Smooth muscle cell (in vitro differentiated cells): ENCODE measurements around the gene SH2D5. TPM values are rescaled to one million over a fixed set of nuclear protein-coding genes. Genes with fewer than 3 reads are reported as not detected.

Experiments
- DNase-seq: peaks from one replicate; lab custom pipeline; 2025; ENCODE audit not compliant: unreplicated experiment; lab: John Stamatoyannopoulos, UW
- H2AFZ ChIP-seq: fragments of 200-600 bp; sonication (generic); 2 replicates; pipeline ENCODE4 v1.6.0; 2016; ENCODE audit warnings: antibody characterized with exemption, low read depth, mild to moderate bottlenecking
- H3F3A ChIP-seq: fragments of 200-600 bp; sonication (generic); 2 replicates; pipeline ENCODE4 v1.6.0; 2017; ENCODE audit warnings: antibody characterized with exemption, low read depth
- H3K27ac ChIP-seq: fragments of 200-600 bp; sonication (generic); 2 replicates; pipeline ENCODE4 v1.5.1; 2016; ENCODE audit warnings: low read depth, mild to moderate bottlenecking
- H3K27me3 ChIP-seq: fragments of 200-600 bp; sonication (generic); 2 replicates; pipeline ENCODE4 v1.6.1; 2016; ENCODE audit warnings: low read depth, mild to moderate bottlenecking
- H3K36me3 ChIP-seq: fragments of 200-600 bp; sonication (generic); 2 replicates; pipeline ENCODE4 v1.5.1; 2016; ENCODE audit warnings: low read depth
- H3K4me1 ChIP-seq: fragments of 200-600 bp; sonication (generic); 2 replicates; pipeline ENCODE4 v1.5.1; 2016; ENCODE audit warnings: low read depth
- H3K4me2 ChIP-seq: fragments of 200-600 bp; sonication (generic); 2 replicates; pipeline ENCODE4 v1.6.0; 2016; ENCODE audit warnings: mild to moderate bottlenecking
- H3K4me3 ChIP-seq: fragments of 200-600 bp; sonication (generic); 2 replicates; pipeline ENCODE4 v1.5.1; 2016; ENCODE audit warnings: mild to moderate bottlenecking
- H3K79me2 ChIP-seq: fragments of 200-600 bp; sonication (generic); 2 replicates; pipeline ENCODE4 v1.6.0; 2016; ENCODE audit warnings: low read depth, mild to moderate bottlenecking
- H3K9ac ChIP-seq: fragments of 200-600 bp; sonication (generic); 2 replicates; pipeline ENCODE4 v1.6.0; 2016; ENCODE audit warnings: low read depth
- H3K9me3 ChIP-seq: fragments of 200-600 bp; sonication (generic); replicated peaks from 2 replicates; pipeline ENCODE4 v1.5.1; 2016; ENCODE audit warnings: low read depth
- H4K20me1 ChIP-seq: fragments of 200-600 bp; sonication (generic); 2 replicates; pipeline ENCODE4 v1.6.0; 2016; ENCODE audit warnings: low read depth
- whole genome bisulfite sequencing: methylation state at CpG from one replicate; pipeline ENCODE4 v1.1.7; 2016; ENCODE audit warnings: low lambda C conversion rate; 5-methylcytosine and 5-hydroxymethylcytosine counted together
- polyA plus RNA-seq: library from polyadenylated mRNA; unstranded; fragments of >200 nt; fragmentation: Nextera tagmentation; extraction: Ambion mirVana; gene quantifications from 2 replicates; pipeline ENCODE4 v1.2.1, GENCODE V29; 2016
- total RNA-seq: library from RNA; depleted of rRNA; stranded (reverse); fragments of >200 nt; gene quantifications from 2 replicates; pipeline ENCODE4 v1.2.3, GENCODE V29; 2014
- TF ChIP-seq, protein P1 (sequence below): fragments of 200-600 bp; sonication (generic); IDR thresholded peaks from 2 replicates; pipeline ENCODE4 v1.5.1; 2017; ENCODE audit warnings: borderline replicate concordance, mild to moderate bottlenecking, antibody characterized with exemption; ENCODE audit not compliant: insufficient read depth, poor library complexity, severe bottlenecking

SH2D5 gene
- total and polyA plus RNA-seq, 2 experiments from 2014 or later, result 0.18 TPM; not detected in 1

DNA sequence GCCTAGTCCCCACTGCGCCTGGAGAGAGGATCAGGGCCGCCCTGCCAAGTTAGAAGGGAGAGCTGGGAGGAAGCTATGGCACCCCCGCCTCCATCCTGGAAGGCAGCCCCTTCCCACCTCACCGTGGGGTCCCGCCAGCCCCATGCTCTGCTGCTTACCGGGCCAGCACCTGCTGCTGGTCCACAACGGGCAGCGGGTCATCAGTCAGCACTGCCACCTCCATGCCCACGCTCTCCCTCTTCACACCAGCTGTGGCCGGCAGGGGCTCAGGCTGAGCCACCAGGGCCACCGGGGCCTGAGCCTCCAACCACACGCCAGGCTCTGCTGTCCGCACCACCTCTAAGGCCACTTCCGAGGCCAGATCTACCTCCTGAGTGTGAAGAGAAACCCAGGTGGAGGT is 47.9 kb downstream of the SH2D5 start:
- Histone ChIP-seq H3F3A (no peaks in the 10 kb centered on the region), H3K36me3 (no peaks in the 10 kb centered on the region), H4K20me1 (no peaks in the 10 kb centered on the region), H3K27ac (no peak overlapping the region), H2AFZ (no peak overlapping the region), H3K4me1 (no peaks in the 10 kb centered on the region), H3K79me2 (no peaks in the 10 kb centered on the region), H3K9me3 (no peaks in the 10 kb centered on the region), H3K9ac (no peak overlapping the region), H3K4me2 (no peak overlapping the region), H3K27me3 (no peaks in the 10 kb centered on the region), H3K4me3 (no peak overlapping the region)
- WGBS, result 95% methylated on average over 14 of the region's 14 CpGs
- TF ChIP-seq, protein P1, sequence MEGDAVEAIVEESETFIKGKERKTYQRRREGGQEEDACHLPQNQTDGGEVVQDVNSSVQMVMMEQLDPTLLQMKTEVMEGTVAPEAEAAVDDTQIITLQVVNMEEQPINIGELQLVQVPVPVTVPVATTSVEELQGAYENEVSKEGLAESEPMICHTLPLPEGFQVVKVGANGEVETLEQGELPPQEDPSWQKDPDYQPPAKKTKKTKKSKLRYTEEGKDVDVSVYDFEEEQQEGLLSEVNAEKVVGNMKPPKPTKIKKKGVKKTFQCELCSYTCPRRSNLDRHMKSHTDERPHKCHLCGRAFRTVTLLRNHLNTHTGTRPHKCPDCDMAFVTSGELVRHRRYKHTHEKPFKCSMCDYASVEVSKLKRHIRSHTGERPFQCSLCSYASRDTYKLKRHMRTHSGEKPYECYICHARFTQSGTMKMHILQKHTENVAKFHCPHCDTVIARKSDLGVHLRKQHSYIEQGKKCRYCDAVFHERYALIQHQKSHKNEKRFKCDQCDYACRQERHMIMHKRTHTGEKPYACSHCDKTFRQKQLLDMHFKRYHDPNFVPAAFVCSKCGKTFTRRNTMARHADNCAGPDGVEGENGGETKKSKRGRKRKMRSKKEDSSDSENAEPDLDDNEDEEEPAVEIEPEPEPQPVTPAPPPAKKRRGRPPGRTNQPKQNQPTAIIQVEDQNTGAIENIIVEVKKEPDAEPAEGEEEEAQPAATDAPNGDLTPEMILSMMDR, result no peak
- no peak for DNase-seq

DNA sequence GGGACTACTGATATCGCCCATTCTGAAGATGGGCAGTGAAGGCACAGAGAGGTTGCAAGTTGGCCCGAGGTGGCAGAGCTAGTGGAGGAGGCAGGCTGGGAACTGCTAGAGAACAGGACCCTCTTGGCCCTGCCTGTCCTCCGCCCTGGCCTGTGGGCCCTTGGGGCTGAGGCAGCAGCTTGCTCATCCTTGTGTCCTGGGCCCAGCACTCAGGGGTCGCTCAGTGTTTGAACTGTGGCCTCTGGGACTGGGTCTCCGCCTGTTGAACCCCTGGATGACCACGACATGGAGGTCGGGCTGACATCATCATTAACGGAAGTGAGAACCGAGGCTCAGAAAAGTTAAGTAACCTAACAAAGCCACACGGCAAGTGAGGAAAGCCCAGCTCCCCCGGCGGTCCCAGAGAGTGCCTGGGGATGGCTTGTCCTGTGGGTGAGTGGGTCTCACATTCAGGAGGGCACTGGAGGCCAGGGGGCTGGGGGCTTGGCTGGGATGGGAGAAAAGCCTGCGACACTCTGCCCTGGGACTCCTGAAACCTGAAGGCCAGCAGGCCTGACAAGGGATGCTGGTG is 48.4 kb downstream of the SH2D5 start:
- no peaks in the 10 kb centered on the region for H3F3A ChIP-seq
- no peak overlapping the region for H3K27ac ChIP-seq
- no peaks in the 10 kb centered on the region for H3K36me3 ChIP-seq
- H3K9ac ChIP-seq, result no peak overlapping the region
- no peaks in the 10 kb centered on the region for H3K9me3 ChIP-seq
- WGBS, result 91% methylated on average over 13 of the region's 13 CpGs
- H3K4me3 ChIP-seq, result no peak overlapping the region
- H4K20me1 ChIP-seq, result no peaks in the 10 kb centered on the region
- H3K4me1 ChIP-seq, result no peaks in the 10 kb centered on the region
- no peak for DNase-seq
- no peaks in the 10 kb centered on the region for H3K27me3 ChIP-seq
- TF ChIP-seq, protein P1, result no peak
- H3K79me2 ChIP-seq, result no peaks in the 10 kb centered on the region
- no peak overlapping the region for H3K4me2 ChIP-seq
- no peak overlapping the region for H2AFZ ChIP-seq

DNA sequence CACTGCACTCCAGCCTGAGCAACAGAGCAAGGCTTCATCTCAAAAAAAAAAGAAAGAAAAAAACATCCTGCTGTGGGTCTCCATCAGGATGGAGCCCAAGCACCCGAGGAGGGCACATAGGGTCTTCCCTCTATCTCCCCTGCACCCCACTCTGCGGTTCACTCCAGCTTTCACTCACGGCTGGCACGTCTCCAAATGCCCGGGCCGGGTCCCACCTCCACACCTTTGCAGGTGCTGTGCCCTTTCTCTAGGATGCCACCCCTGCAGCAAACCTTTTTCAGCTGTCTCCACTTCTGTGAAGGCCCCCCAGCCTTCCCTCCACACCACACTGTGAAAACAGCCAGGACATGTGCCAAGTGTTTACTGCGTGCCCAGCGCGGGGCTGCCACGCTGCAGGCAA is 48.9 kb downstream of the SH2D5 start:
- no peak for DNase-seq
- Histone ChIP-seq H3K9ac (no peak overlapping the region), H2AFZ (no peak overlapping the region), H3F3A (no peaks in the 10 kb centered on the region), H3K4me3 (no peak overlapping the region), H4K20me1 (no peaks in the 10 kb centered on the region), H3K4me1 (no peaks in the 10 kb centered on the region), H3K4me2 (no peak overlapping the region), H3K79me2 (no peaks in the 10 kb centered on the region), H3K9me3 (no peaks in the 10 kb centered on the region), H3K36me3 (no peaks in the 10 kb centered on the region), H3K27ac (no peak overlapping the region), H3K27me3 (no peaks in the 10 kb centered on the region)
- TF ChIP-seq, protein P1, result no peak
- 95% methylated on average over 10 of the region's 10 CpGs for WGBS

DNA sequence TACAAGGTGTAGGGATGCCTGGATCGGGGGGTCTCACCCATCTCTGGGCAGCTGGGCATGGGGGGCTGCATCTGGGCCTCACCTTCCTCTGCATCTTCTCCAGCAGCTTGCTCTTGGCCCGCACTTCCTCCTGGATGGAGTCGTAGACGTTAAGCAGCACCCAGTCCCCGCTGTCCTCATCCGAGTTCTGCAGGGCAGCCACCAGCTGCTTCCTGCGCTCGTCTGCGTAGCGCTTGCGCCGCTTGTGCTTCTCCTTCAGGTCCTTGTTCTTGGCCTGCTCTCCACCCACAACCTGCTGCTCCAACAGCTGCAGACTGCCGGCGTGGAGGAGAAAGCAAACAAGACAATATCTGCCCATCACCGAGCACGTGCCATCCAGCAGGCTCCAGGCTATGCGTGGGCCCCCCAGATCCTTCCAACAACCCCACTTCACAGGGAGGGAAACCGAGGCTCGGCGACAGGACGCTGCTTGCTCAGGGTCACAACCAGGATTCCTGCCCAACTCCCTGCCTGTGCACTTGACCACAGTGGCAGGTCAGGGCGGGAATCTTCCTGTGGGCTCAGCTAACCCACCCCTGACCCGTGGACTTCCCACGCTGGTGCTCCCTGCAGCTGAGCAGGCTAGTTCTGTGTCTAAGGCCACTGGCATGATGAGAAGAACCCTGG is 49.8 kb downstream of the SH2D5 start:
- Histone ChIP-seq H3K4me1 (no peaks in the 10 kb centered on the region), H3K4me3 (no peak overlapping the region), H3K36me3 (no peaks in the 10 kb centered on the region), H3K27ac (no peak overlapping the region), H3K79me2 (no peaks in the 10 kb centered on the region), H3K27me3 (no peaks in the 10 kb centered on the region), H3K4me2 (no peak overlapping the region), H3K9ac (no peak overlapping the region), H3K9me3 (no peaks in the 10 kb centered on the region), H2AFZ (no peak overlapping the region), H4K20me1 (no peaks in the 10 kb centered on the region), H3F3A (no peaks in the 10 kb centered on the region)
- DNase-seq, result no peak
- WGBS, result 93% methylated on average over 24 of the region's 24 CpGs
- TF ChIP-seq, protein P1, result no peak
